NCI-H510A (cell line): ENCODE data around the gene CHRDL2.

Experiments
- DNase-seq: peaks from one replicate; lab custom pipeline; 2025; lab: John Stamatoyannopoulos, UW

Gene CHRDL2

DNA sequence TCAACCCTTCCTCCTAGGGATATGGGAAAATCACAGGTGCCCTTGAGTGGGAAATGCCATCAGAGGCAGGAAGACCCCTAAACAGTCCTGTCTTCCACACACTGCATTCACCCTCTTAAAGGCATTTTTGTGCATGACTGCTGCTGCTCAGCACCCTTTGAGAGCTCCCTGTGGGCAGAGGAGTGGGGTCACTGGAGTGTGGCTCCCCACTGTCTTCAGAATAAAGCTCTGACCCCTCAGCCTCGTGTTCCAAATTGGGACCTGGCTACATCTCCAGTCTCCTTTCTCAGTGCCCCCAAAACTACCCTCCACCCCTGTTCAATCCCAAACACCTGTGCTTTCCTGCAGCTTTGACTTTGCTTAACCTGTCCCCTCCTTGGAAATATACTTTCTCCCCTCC, 46.6 kb downstream of the CHRDL2 start:
- no peak for DNase-seq

DNA sequence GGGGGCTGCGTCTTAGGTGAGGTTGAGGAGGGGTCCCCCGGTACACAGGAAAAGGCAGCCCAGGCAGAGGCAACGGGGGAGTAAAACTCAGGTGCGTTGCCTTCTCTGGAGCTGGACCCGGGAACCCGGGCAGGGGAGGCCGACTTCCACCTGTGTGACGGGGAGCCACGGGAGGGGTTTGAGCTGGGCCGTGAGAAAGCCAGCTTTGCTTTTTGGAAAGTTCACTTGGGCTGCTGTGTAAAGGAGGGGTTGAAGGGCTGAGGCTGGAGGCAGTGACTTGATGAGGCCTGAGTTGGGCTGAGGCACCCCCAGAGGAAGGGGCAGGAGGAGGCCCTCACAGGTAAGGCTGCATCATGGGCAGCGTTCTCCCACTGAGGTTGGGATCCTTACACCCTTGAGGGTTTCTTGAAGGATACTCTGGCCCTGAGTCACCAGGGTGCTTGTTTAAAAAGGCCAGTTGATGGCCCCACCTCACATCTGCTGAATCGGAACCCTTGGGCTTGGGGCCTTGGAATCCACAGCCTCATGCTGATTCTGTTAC, 47.2 kb downstream of the CHRDL2 start:
- DNase-seq = no peak

GRCh38 chr11:74683279-74683871, 47.9 kb downstream of the CHRDL2 start:
- DNase-seq = no peak

- no peak for DNase-seq
Measured at GRCh38 chr11:74682731-74683278, 48.4 kb downstream of the CHRDL2 start.

DNA sequence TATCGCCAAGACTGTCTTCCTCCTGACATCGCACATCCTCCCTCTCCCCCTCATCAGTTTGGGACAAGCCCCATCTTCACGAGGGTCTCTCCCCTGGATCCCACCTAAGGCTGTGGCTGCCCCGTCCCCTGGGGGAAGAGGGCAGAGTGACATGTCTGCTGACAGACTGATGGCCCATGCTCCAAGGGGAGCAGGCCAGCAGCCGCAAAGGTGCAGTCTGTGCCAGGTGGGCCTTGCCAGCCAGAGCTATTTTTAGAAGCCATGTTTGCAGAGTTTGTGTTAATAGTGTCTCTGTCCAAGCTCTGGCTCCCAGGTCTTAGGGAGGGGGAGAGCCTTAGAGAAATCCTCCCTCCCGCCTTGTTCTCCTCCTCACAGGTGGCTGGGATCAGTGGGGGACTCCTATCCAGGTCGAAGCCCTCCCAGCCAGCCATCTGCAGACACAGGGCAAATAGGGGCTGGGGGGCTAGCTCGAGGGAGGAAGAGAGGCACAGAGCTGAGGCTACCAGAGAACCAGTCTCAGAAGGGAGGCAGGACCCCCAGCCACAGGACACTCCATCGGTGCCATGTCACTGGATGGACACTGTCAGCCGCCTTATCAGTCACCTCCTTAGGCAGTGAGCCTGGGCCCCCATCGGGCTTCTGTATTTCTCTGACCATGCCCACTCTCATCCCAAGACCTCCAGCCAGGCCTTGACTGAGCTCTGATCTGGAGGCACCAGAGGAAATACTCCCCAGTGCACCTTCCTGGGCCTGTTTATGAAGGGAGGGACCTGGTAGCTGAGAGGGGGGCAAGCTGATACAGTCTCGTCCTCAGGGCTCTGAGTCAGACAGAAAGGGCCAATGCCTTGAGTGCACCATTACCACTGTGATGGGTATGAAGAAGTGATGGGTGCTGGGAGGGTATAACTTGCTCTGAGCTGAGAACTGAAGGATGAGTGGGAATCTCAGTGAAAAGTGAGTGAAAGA, 49.3 kb downstream of the CHRDL2 start:
- no peak for DNase-seq

DNA sequence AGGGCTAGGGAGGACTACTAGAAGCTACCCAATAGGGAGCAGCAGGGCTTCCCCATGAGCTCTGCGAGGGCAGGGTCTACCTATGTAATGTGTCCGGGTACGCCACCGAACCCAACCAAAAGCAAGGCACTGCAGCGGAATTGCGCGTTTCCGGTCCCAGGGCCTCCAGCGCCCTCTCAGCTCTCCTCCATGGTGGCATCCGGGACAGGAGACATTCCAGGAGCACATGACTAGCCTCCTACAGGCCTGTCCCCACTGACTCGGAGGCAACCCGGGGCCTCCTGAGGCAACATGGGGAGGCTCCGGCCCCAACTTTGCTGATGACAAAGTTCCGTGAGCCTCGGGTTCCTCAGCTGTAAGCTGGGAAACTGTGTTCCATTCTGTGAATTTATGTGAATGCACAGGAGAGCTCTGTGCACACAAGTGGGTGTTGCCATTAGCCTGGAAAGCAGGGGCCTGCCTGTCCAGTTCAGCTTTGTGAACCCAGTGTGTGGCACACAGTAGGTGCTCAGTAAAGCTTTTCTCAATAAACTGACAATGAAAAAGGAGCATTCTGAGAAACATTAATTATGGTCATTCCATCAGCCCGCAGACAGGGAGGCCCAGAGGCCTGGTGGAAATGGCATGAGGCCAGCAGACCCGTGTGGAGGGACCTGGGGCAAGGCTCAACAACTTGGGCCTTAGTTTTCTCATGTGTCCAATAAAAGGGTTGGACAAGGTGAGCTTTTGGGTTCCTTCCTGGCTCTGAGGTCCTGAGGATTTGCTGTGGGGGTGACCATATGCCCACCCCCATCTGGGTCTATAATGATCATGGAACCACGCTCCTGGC, 50.3 kb downstream of the CHRDL2 start:
- no peak for DNase-seq

GRCh38 chr11:74680035-74680671, 51.1 kb downstream of the CHRDL2 start:
- no peak for DNase-seq

DNA sequence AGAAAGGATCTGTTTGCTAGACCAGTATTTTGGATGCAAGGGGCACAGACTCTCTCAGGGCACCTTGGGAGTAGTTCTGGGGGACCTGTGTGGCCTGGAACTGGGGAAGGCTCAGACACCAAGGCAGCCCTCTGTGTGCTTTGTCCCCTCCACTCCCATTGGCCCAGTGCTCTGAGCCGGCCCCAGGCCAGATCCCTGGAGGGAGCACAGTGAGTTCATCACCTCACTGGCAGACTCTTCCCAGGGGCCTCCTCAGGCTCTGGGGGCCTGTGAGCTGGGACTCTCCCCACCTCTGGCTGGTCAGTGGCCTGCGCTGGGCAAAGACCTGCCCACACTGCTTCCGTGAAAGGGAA, 51.7 kb downstream of the CHRDL2 start:
- no peak for DNase-seq

- no peak for DNase-seq
Measured at GRCh38 chr11:74678591-74679512, 52.4 kb downstream of the CHRDL2 start.

GRCh38 chr11:74678041-74678440, 53.2 kb downstream of the CHRDL2 start:
- DNase-seq = no peak

GRCh38 chr11:74677131-74677530, 54.1 kb downstream of the CHRDL2 start:
- no peak for DNase-seq

GRCh38 chr11:74676596-74676995, 54.6 kb downstream of the CHRDL2 start:
- DNase-seq = no peak

DNA sequence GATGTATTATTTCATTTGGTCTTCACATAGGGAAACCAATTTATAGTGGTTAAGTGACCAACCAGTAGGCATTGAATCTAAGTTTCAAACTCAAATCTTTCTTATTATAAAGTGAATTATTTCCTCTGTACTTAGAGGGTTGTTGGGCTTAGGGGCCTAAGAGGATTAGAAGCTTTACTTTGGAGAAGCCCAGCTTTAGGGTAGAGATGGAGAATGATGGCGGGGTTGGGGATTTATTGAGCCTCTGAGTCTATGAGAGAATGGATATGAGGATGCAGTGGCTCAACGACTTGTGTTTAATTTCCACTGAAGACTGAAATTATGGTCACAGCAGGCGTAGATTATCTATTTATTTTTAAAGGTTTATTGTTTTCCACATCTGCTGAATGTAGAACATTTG, 55.5 kb downstream of the CHRDL2 start:
- no peak for DNase-seq

GRCh38 chr11:74673693-74674360, 57.4 kb downstream of the CHRDL2 start:
- DNase-seq = no peak

DNA sequence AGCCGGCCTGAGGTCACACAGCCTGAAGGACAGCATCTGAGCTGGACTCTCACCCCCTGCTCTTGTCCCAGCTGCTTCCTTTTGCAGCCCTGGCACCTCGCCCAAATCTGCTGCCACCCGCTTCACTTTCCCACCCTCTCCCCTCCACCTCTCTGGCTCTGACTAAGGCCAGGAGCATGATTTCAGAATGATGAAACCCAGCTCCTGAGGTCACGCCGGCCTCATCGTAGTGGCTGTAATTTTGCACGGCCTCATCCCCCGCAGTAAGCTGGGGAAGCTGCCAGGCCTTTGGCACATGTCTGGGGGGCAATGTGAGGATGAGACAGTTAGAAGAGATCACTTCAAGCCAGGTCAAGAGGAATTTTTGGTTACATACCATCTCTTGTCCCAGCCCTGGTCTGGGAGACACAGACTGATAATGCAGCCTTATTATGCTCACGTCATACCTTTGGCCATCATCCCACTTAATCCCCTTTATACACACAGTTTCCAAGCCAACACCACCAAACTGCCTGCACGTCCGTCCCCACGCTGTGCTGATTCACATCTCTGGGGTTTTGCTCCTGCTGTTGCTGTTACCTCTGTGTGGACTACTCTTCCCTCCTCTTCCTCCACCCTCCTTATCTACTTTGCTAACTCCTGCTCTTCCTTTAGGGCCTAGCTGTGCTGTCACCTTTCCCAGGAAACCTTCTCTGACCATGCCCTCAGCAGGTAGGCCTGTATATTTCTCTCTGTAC, 58.1 kb downstream of the CHRDL2 start:
- DNase-seq = no peak

- no peak for DNase-seq
Measured at GRCh38 chr11:74672332-74672955, 58.8 kb downstream of the CHRDL2 start.

DNA sequence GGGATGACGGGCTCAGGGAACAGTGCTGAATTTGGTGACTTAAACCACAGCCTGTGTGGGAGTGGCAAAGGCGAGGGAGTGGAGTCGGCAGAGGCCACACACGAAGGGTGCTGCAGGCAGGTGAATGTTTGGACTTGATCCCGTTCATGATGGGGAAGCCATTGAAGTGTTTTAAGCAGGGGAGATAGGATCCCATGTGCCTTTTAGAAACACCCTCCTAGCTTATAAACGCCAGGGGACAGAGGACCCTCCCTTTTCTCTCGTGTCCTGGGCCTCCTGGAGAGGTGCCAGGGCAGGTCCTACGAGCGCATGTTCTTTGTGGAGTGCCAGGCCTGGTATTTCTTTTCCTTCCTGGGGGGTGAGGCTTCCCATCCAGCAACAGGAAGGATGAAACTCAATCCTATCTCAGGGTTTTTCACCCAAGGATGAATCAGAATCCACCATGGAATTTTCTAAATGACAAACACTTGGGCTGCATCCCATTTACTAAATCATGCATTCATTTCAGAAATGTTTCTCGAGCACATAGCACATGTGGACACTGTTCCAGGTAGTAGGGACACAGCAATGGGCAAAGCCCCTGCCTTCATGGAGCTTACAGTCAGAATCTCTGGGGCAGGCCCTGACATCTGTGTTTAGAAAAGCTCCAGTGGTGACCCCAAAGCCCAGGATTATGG, 59.6 kb downstream of the CHRDL2 start:
- DNase-seq = no peak

- no peak for DNase-seq
Measured at GRCh38 chr11:74670171-74670570, 61.1 kb downstream of the CHRDL2 start.
